HG03103 (cell line): ENCODE data around the gene NPEPL1.

ENCODE experiments used
- ATAC-seq: cut with Tn5 transposase; IDR thresholded peaks from one replicate; pipeline ENCODE4 v1.9.1; 2021; ENCODE audit warnings: low read depth; ENCODE audit not compliant: unreplicated experiment

Gene NPEPL1

DNA sequence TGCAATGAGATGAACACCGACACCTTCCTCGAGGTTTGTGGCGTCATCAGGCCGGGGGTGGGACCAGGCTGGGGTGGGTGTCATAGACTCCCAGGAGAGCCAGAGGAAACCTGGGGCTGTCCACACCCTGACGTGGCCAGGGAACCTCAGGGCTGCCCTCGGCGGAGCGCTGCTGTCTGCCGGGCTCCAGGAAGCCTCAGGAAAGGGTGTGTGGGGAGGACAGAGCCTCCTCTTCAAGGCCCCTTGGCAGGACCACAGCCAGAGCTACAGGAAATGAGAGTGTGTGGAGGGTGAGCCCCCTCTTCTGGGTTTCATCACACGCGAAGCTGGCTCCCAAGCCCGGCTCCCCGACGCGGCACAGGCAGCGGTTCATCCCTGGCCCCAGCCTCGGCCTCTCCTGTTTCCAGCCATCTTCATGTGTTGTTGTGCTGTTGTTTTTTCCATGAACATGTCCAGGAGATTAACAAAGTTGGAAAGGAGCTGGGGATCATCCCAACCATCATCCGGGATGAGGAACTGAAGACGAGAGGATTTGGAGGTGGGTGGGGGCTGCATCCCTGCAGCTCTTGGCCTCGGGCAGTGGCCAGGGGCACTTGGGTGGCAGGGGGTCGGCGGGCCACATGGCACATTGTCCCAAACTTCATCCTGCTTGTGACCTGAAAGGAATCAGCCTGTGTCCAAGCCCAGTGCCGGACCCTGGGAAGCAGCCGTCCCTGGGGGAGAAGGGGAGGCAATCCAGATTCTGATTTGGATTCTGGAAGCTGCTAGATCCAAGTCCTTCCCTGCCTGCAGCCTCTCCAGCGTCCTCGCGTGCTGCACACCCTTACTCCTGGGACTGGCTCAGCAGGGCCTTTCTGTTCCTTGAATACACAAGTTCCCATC, 6.4 kb downstream of the NPEPL1 start:
- ATAC-seq = no peak

DNA sequence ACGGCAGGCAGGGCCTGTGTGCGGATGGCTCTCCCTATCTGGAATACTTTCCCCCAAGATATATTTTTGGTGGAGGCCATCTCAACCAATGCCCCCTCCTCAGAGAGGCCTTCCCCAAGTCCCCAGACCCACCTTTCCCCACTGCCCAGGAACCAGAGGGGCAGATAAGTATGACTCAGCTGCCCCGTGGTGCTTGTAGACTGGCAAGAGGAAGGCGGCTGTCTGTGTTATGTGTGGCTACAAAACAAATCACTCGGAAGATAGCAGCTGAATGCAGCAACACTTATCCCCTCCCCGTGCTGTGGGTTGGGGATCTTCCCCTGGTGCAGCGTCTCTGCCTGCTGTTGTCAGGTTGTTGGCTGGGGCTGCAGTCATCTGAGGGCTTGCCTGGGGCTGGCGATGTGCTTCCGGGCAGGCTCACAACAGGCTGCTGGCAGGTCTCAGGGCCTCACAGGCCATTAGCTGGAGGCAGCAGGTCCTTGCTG, 7.1 kb downstream of the NPEPL1 start:
- no peak for ATAC-seq

DNA sequence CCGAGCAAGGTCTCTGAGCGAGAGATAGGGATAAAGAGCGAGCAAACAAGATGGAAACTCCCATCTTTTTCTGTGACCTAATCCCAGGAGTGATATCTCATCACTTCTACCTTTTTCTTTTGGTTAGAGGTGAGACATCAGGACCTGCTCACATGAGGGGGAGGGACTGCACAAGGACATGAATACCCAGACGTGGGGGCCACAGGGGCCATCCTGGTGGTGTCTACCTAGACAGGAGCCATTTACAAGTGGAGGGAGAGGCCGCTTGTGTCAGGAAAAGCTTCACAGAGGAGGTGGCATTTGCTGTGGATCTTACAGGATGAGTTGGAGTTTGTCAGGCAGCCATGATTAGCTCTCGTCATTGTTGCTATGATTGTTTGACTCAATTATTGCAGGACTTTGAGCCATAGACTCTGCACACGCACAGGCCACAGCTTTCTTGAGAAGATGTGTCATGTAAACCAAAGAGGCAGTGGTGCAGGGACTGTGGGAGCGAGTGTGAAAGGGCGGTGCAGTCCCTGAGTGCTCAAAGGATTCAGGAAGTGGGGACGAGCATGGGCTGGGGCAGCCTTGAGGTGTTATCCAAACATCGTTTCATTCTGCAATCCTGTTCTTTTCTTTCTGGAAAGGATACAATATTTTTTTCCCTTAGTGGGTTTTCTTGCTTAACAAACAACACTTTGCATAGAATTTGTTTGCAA, 7.7 kb downstream of the NPEPL1 start:
- no peak for ATAC-seq

DNA sequence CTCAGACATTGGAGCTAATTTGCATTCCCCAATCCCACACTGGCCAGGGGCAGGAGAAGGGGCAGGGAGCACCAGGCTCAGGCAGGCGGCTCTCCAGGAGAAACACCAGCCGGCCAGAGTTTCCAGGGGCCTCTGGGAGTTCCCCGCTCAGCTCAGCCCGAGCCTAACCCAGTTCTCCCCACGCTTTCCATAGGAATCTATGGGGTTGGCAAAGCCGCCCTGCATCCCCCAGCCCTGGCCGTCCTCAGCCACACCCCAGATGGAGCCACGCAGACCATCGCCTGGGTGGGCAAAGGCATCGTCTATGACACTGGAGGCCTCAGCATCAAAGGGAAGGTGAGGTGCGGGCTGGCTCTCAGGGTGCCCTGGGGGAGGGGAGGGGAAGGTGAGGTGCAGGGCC, 8.2 kb downstream of the NPEPL1 start:
- ATAC-seq = no peak

DNA sequence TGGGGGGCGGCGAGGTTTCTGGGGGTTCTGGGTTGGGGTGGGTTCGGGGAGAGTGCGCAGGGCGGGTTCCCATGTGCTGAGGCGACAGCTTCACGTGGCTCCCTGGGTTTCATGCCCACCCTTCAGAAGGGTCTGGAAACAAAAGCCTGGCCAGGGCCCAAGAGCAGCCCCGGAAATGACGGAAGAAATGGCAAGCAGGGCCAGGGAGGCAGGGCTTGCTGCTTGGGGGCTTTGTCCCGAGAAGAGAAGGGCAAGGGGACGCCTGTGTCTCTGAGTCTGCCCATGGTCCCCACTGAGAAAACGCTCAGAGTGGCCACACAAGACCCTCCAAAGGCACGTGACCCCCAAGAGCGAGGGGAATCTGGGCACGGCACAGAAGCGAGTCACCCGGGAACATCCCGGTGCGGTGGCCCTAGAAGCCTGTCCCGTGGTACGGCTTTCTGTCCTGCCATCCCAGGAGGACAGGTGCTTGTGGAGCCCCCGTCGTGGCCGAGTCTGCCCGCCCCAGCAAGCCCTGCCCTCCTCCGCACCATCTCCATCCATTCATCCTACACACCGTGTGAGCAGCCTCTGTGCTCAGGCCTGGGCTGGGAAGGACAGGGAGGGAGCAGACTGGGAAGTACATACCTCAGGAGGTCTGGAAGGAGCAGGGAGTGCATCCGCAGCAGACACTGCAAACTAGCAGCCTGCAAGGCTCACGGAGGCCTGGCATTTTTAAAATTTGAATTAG, 9.0 kb downstream of the NPEPL1 start:
- ATAC-seq = no peak

DNA sequence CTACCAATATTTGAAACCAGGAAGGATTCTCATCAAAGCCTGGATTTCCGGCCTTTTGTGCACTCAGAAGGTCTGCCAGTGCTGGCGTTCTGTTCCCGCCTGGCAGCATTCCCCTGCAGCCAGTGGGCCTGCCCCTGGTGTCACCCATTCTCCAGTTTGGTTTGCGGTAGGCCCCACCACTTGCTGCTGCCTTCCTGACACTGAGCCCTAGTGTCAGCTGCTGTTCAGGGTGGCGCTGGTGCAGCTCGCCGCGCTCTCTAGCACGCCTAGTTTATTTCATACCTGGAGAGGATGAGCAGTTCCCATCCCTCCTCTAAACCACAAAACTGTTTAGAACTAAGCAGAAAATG, 9.5 kb downstream of the NPEPL1 start:
- ATAC-seq = no peak

DNA sequence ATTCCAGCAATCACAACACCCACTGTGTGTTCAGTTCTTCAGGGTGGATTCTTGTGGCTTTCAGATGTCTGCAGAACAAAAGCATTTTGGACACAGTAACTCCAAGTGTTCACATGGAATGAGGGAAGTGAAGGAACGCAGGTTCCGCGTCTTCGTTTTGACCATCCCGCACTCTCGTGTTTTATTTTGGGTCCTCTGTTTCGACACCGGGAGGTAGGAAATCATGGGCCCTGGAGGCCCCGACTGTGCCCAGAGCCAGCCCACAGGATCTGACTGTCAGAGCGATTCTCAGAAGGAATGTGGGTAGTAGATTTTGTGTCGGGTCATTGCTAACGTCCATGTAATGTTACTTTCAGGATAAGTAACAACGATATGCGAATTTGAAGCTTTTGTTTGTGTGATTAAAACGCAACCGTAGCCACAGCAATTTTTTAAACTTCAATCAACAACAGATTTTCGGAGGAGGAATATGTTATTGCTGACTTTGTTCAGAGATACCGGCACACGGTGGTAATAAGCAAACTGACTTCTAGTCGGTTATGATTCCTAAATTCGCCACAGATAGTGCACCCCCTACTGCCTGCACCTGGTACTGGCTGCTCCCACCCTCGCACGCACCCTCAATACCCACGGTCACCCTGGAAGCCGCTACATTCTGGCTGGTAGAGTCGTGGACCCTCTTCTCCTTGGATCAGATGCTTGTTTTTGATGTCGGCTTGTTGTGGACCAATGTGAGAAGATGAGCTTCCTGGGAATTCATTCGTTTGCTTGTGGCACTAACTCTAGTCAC, 10.5 kb downstream of the NPEPL1 start:
- ATAC-seq = no peak

DNA sequence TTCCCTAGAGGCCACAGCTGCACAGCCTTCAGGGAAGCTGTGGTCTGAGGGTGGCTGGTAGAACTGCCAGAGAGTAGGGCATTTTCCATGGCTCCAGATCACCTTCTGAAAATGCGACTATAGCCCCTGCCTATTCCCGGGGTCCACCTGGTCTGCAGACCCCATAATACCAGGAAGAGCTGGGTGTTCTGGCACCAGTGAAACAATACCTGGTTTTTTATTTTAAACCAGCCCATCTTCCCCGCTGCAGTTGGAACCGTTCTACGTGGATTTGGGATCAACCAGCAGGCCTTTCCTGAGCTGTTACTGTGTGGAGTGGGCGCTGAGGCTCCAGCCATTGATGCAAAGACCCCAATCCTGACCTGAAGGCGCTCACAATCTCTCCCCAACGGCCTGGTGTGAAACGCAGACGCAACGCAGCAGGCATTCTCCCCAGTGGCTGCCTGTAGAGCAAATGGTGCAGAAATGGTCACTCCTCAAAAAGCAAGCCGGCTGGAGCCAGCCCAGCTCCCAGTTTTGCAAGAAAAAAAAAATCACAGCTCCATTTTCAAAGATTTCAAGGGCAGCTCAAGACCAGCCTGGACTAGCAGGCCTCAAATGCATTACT, 11.3 kb downstream of the NPEPL1 start:
- no peak for ATAC-seq

DNA sequence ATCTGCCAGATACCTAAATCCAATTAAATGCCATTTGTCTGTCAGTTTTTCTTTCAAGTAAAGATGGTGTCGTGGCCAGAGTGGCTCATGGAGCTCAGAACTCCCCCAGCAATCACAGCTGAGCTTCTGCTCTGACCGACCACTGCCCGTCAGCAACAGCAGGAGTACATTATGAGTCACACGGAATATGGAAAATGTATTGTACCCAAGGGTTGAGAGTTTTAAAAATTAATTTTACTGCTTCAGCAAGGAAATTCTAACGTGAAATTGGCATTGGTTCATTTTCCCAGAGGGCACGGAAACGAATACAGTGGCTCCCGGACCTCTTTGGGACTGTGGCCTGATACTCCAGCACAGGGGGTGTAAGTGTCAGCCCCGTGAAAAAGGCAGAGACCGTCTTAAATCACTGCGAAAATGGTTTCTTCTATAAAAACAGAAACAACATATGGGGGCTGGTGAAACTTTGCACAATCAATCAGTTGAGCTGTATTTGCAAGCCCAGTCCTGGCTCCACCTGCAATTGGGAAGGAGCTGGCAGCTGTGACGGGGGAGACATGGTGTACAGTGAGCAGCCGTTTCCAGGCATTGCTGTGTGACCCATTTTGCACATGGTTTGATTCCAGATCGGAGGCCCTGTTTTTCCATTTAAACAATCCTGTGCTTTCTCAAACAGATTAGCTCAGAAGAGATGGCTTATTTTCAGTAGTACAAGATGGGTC, 12.8 kb downstream of the NPEPL1 start:
- no peak for ATAC-seq

DNA sequence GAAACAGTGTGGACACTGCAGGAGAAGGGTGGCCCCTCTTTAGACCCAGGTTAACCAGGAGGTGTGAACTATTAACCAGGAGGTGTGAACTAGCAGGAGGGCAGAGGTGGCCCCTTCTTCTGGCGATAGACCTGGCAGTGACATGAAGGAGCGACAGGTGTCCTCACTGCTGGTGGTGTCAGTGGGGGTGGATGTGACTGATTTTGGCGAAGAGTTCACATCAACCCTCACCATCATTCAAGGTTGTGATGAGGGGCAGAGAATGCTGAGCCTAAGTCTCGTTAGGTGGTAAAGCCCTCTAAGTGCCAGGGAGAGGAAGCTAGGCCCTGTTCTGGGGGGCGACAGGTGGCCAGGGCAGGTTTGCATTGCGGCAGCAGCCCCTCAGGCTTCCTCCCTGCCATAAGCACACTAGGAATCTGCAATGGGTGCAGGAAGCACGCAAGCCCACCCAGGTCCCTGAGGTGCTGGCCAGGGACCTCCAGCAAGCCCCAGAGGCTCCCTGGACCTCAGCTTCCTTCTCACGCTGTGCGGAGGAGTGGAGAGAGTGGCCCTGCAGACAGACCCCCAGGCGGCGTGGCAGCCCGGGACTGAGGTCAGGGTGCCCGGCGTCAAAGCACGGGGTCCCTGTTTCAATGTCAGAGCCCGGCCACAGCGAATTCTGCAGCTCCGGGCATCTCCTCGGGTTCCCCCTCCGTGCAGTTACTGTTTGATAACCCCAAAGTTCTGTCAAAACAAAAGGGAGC, 13.7 kb downstream of the NPEPL1 start:
- ATAC-seq = no peak

DNA sequence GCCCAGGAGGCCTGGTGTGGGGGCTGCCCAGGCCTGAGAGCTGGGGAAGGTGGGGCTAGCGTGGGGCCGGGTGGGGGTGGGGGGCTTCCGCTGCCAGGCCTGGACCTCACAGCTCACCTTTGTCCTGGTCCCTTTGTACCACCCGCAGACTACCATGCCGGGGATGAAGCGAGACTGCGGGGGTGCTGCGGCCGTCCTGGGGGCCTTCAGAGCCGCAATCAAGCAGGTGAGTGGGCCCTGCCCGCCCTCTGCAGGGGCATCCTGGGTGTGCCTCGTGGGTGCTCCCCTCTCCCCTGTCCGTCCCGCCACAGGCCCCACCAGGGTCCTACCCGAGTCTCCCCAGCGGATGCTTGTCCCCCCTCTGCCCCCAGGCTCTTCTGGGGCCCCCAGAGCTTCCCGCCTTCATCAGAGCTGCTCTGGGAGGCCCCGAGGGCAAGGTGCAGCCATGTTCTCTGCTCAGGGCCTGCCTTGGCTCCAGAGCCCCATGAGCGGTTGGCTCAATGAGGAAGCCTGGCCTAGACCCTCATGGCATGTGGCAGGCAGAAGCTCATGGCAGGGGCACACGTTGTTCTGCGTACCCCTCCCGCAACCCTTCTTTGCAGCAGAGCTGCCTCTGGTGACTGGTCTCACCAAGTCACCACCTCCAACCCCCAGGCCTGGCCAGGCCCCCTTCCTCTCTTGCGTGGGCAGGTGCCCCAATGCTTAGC, 14.5 kb downstream of the NPEPL1 start:
- ATAC-seq = no peak

DNA sequence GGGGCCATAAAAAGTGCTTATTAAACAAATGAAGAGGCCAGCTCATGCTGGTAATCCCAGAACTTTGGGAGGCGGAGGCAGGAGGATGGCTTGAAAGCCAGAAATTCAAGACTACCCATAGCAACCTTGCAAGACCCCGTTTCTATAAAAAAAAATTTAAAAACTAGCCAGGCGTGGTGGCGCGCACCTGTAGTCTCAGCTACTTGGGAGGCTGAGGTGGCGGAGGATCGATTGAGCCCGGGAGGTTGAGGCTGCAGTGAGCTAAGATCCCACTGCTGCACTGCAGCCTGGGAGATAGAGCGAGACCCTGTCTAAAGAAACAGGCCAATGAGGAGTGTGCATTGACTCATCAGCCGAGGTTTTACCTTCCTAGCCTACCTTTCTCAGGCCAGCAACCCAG, 15.2 kb downstream of the NPEPL1 start:
- no peak for ATAC-seq

DNA sequence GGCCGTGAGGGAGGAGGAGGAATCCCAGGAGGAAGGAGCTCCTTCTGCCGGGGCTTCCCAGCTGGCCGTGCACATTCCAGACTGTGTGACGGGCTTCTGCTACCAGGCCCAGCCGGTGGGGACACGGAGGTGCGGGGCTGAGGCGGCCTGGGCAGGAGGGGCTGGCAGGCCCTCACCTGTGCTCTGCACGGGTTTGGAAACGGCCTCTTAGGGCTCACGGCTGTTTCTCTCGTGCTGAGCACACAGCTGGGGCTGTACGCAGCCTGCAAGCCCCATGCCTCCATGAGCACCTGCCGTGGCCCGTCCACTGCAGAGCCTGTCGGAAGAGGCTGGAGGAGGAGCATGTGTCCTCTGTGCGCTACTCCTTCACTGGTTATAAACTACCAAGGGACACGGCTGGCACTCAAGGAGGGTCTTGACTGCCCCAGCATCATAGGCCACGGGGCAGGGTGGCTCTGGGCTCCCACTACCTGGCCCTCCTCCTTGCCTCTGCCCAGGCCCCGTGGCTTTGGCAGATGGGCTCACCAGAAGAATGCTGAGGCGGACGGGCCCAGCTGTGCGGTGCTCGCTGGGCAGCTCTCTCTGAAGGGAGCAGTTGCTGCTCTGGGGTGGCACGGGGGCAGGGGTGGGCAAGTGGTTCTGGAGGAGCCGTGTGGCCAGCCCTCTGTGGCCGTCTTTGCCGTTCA, 15.8 kb downstream of the NPEPL1 start:
- ATAC-seq = no peak

DNA sequence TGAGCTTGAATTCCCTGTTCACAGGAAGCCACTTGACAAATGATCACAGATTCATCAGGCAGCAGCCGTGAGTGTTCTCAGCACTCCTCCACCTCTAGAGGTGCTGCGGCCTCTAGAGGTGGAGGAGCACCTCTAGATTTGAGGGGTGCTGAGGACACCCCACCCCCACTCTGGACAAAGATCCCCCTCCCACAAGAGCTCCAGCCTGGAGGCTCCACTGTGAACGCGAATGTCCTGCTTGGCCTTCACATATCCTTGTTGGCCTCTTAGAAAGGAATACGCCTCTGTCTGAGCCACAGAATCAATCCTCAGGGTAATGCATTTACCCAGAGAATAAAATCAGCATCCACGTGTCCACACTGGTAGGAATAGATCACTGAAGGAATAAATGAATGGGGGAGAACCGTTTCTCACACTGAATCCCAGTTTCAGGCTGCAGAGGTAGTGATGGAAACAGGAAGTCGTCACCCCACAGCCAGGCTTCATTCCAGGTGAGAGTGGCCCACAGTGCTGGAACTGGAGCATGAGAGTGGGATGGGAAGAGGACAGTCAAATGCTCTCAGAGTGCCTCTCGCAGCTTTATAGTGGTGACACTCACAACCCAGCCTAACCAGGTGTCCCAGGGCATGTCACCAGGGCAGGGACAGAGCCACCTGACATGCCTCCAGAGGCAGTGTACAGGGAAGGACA, 16.6 kb downstream of the NPEPL1 start:
- no peak for ATAC-seq

DNA sequence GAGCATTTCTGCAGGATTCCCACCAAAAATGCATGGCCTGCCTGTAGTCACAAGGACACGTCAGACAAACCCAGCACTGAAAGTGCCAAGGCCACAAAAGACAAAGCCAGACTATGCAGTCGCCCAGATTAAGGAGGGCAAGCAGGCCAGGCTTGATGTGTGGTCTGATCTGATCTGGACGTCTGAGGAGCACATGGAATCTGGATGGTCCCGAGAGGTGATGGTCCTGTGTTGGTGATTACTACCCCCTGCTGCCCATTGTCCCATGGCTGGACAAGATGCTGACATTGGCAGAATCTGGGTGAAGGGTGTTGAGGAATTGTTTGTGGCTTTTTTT, 17.1 kb downstream of the NPEPL1 start:
- ATAC-seq = no peak

DNA sequence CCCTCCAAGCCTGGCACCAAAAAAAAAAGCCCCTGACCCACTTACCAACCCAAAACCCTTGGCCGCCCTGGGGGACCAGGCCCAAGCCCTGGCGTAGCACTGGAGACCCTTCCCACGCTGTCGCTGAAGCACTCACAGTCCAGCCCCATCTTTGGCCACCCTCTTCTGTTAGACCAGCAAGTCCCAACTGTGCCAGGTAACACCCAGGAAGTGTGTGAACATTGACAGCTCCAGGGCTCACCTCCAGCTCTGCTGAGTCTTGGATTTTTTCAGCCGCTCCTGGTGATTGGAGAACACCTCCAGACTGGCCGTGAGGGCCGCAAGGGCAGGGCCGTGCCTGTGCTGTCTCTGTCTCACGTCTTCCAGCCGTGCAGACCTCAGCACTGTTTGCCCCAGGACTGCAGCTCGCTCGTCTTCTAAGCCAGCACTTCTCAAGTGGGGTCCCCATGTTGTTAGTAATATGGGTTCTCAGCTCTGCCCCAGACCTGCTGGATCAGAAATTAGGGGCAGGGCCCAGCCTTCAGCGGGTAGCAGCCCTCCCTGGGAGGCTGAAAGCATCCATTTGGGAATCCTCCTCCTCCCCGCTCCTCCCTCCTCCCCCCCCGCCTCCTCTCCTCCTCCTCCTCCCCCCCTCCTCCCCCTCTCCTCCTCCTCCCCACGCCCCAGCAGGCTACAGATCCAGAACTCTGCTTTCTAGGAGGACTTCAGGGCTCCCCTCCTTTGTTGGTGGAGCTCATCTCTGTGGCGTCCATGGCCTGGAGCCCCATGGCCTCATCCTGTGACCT, 18.1 kb downstream of the NPEPL1 start:
- no peak for ATAC-seq
